GM18499 (cell line): ENCODE measurements around the gene C10orf71.

Source experiments
- ATAC-seq: cut with Tn5 transposase; IDR thresholded peaks from one replicate; pipeline ENCODE4 v1.9.1; 2021; ENCODE audit warnings: moderate number of reproducible peaks; ENCODE audit not compliant: insufficient read depth, unreplicated experiment

C10orf71 gene

DNA sequence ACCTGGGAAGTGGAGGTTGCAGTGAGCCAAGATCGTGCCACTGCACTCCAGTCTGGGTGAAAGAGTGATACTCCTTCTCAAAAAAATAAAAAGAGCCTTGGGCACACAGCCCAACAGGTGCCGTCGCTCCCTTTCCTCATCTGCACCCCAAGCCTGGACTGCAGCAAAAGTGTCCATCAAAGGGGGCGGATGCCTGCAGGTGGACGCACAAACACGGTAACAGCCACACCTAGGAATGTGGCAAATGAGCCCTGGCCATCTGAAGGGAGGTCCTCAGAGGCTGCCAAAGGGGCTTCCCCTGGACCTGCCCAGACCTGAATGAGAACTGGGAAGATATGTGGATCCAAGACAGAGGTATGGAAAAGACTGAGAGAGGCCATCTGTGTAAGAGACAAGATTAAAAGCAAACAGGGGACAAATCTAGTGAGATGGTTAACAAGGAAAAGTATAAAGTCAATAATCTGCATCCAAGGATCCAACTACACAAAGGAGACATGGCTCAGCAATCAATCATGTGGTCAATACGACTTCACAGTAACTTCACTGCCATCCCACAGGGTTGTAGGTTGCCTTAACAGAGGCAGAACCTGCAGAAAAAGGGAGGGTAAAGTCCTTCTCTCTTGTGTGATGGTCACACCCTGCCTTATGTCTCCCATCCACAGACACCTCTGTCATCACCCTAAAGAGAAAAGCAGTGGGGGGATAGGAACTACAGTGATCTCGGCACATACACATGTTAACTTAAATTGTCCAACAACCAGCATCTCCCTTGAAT, 71.5 kb downstream of the C10orf71 start:
- ATAC-seq: no peak

DNA sequence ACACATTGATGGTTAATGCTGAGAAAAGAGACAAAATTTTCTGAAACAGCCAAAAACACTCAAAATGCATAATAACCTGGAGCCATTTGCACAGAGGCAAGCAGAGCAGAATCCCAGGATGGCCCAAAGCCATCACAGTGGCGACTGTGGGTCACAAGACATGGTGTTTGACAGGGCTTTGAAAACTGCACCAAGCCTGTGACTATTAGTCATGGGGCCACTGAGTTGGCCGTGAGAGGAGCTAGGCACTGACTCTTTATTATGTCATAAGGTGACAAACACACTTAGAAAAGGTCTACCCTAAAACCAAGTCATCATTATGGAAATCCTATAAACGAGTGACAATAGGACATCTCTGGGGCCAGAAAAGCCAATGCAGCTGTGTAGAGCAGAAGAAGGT, 73.0 kb downstream of the C10orf71 start:
- no peak for ATAC-seq

DNA sequence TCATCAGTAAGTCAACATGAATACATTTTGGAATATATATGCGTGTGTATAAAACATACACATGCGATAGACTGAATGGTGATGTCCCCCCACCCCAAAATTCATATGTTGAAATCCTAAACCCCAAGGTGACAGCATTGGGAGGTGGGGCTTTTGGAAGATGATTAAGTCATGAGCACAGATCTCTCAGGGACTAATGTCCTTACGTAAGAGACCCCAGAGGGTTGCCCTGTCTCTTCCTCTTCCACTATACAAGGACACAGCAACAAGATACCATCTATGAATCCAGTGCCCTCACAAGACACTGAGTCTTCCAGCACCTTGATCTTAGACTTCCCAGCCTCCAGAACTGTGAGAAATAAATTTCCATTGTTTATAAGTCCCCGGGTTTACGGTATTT, 74.4 kb downstream of the C10orf71 start:
- ATAC-seq: no peak

DNA sequence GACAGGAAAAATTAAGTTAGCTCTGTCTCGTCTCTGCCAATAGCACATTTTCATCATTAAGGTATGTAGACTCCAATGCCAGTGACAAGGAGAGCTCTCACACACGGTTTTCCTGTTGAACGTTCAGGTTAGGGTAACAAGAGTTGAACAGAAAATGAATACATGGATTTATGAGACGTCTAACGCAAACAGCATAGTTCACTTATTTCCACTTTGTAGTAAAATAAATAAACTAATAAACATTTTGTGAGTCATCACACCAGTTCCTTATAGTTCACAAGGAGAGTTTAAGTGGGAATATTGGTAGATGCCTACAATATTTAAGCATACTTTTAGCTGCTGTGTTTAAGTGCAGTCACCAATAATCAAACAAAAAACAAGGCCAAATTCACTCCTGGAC, 75.8 kb downstream of the C10orf71 start:
- no peak for ATAC-seq

DNA sequence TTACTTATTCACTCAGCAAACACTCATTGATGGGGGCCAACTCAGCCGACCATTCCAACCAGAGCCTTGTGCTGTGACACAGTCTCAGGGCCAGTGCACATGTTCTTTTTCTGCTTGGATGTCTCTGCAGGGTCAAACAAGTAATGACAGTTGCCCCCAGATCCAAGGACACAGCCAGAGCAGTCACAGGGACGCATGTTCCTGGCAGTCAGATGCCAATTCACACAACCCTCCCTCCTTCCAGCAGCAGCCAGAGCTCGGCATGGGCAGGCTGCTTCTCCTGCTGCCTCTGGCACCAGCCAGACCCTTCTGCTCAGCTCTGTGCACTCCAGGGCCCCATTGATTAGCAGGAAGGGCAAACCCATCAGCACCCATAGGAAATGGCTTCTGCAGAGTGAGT, 76.6 kb downstream of the C10orf71 start:
- no peak for ATAC-seq
